Endothelial cell of umbilical vein (primary cell): ENCODE results near the gene SLC39A8. TPM values are rescaled to one million over a fixed set of nuclear protein-coding genes. Genes with fewer than 3 reads are reported as not detected.
"Not testable (repeated sequence)": the region's sequence is repeated elsewhere in the genome, so short reads cannot be mapped to it uniquely, and the experiment has no call there.

Source experiments
- BruUV-seq: library from RNA; stranded (reverse); fragments of 400-500 nt; replicated peaks from 2 replicates; lab custom pipeline; 2021; lab: Mats Ljungman, UMichigan
- CTCF ChIA-PET: fragments of 300-600, 350-600 bp; sonication (Branson Sonifier 250); formaldehyde crosslinking; loops from one replicate; lab custom pipeline; 2021; ENCODE audit warnings: antibody characterized with exemption, inconsistent platforms; lab: Charles Lee
- POLR2A ChIA-PET: fragments of 300-600, 350-600 bp; sonication (Branson Sonifier 250); formaldehyde crosslinking; loops from one replicate; lab custom pipeline; 2021; ENCODE audit warnings: antibody characterized with exemption, inconsistent platforms; lab: Charles Lee
- DNase-seq: peaks from one replicate; pipeline ENCODE4 v3.0.0-alpha.2; 2011; ENCODE audit warnings: low read depth, low spot score
- FAIRE-seq: peaks from 2 replicates; lab custom pipeline; 2011; peaks lifted over from hg19 to GRCh38; lab: Jason Lieb, UNC
- H2AFZ ChIP-seq: 2 replicates; pipeline ENCODE4 v1.6.0; 2012; ENCODE audit warnings: low read depth, low read length, control low read depth, inconsistent platforms
- H3K27ac ChIP-seq: 2 replicates; pipeline ENCODE4 v1.5.1; 2011; ENCODE audit warnings: low read depth, mild to moderate bottlenecking, control low read depth, low read length, moderate library complexity; ENCODE audit not compliant: insufficient read depth
- H3K27me3 ChIP-seq, 2 experiments: 2 replicates each; pipeline versions ENCODE4 v1.6.0 to v1.6.1; 2011; ENCODE audit warnings: low read length in 2 of 2, mixed read lengths in 1 of 2; ENCODE audit not compliant: control insufficient read depth in 2 of 2, insufficient read depth in 2 of 2
- H3K36me3 ChIP-seq, 2 experiments: 2 replicates in 1 of 2; 3 replicates in 1 of 2; pipeline ENCODE4 v1.5.1; 2011; ENCODE audit warnings: low read length in 2 of 2, mild to moderate bottlenecking in 1 of 2, moderate library complexity in 1 of 2; ENCODE audit not compliant: control insufficient read depth in 2 of 2, insufficient read depth in 2 of 2; ENCODE audit errors: extremely low read depth in 1 of 2
- H3K4me1 ChIP-seq: 3 replicates; pipeline ENCODE4 v1.5.1; 2011; ENCODE audit warnings: mild to moderate bottlenecking, low read length; ENCODE audit not compliant: control insufficient read depth, insufficient read depth; ENCODE audit errors: extremely low read depth
- H3K4me2 ChIP-seq: 2 replicates; pipeline ENCODE4 v1.6.1; 2011; ENCODE audit warnings: low read length, control low read depth, mixed read lengths; ENCODE audit not compliant: insufficient read depth
- H3K4me3 ChIP-seq, 3 experiments: fragments of 200-600 bp in 1 of 3; sonication (generic), shearing (Covaris generic) in 1 of 3; replicated peaks in 1 of 3; 2 replicates each; pipeline ENCODE4 v1.5.1; 2011 to 2016; ENCODE audit warnings: control low read depth in 3 of 3, low read length in 3 of 3, mild to moderate bottlenecking in 2 of 3, inconsistent platforms in 1 of 3, low read depth in 1 of 3, moderate library complexity in 1 of 3; ENCODE audit not compliant: insufficient read depth in 1 of 3
- H3K79me2 ChIP-seq: 2 replicates; pipeline ENCODE4 v1.6.0; 2012; ENCODE audit warnings: low read length, inconsistent platforms; ENCODE audit not compliant: control insufficient read depth, insufficient read depth
- H3K9ac ChIP-seq: replicated peaks from 2 replicates; pipeline ENCODE3; 2011; ENCODE audit warnings: low read length, control low read depth; ENCODE audit not compliant: insufficient read depth; ENCODE audit errors: extremely low read depth
- H3K9me1 ChIP-seq: replicated peaks from 3 replicates; pipeline ENCODE4 v1.6.0; 2011; ENCODE audit warnings: mild to moderate bottlenecking, low read length; ENCODE audit not compliant: control insufficient read depth, insufficient read depth; ENCODE audit errors: extremely low read depth
- H3K9me3 ChIP-seq: replicated peaks from 2 replicates; pipeline ENCODE4 v1.5.1; 2012; ENCODE audit warnings: low read length, inconsistent platforms; ENCODE audit not compliant: control insufficient read depth, insufficient read depth
- H4K20me1 ChIP-seq: replicated peaks from 2 replicates; pipeline ENCODE3; 2011; ENCODE audit warnings: mild to moderate bottlenecking, low read length; ENCODE audit not compliant: control insufficient read depth, insufficient read depth; ENCODE audit errors: extremely low read depth
- EZH2 ChIP-seq: IDR thresholded peaks from 2 replicates; pipeline ENCODE4 v1.6.1; 2012; ENCODE audit warnings: borderline replicate concordance, low read depth, mild to moderate bottlenecking, moderate library complexity, low read length, inconsistent platforms; ENCODE audit not compliant: severe bottlenecking
- FOS ChIP-seq: IDR thresholded peaks from 2 replicates; pipeline ENCODE4 v1.6.1; 2011; ENCODE audit warnings: mild to moderate bottlenecking, low read length, moderate library complexity, borderline replicate concordance; ENCODE audit not compliant: insufficient read depth
- GATA2 ChIP-seq: IDR thresholded peaks from 2 replicates; pipeline ENCODE4 v1.7.0; 2011; ENCODE audit warnings: low read depth, mild to moderate bottlenecking, moderate library complexity, mixed read lengths, low read length; ENCODE audit not compliant: insufficient read length, insufficient read depth
- JUN ChIP-seq: IDR thresholded peaks from 2 replicates; pipeline ENCODE4 v1.6.1; 2011; ENCODE audit warnings: borderline replicate concordance, low read depth; ENCODE audit not compliant: insufficient read length, insufficient read depth
- MYC ChIP-seq: IDR thresholded peaks from one replicate; pipeline ENCODE4 v1.6.1; 2011; ENCODE audit warnings: mild to moderate bottlenecking, low read depth, low read length
- POLR2A ChIP-seq: IDR thresholded peaks from 2 replicates; pipeline ENCODE4 v1.6.1; 2012; ENCODE audit warnings: low read depth, mild to moderate bottlenecking, control low read depth, low read length
- POLR2AphosphoS5 ChIP-seq: IDR thresholded peaks from 2 replicates; pipeline ENCODE4 v1.6.1; 2012; ENCODE audit warnings: low read depth, mild to moderate bottlenecking, control low read depth, low read length, moderate library complexity; ENCODE audit not compliant: insufficient read depth
- dilution Hi-C: fragments of 300-500 bp; cut with MboI; formaldehyde crosslinking; loops from one replicate; pipeline ENCODE4 v1.15.0; 2019; ENCODE audit warnings: low sequenced_read_pairs; ENCODE audit not compliant: extremely low pct_ligation_motif_present
- intact Hi-C: fragments of 100-400 bp; cut with micrococcal nuclease; formaldehyde crosslinking; loops from one replicate; pipeline ENCODE4 v1.10.0; 2022
- polyA plus RNA-seq, 4 experiments: library from polyadenylated mRNA; depleted of rRNA in 3 of 4; stranded (reverse) in 3 of 4; unstranded in 1 of 4; fragments of >200 nt; gene quantifications; 2 replicates each; pipeline versions ENCODE4 v1.2.1 to v1.2.3, GENCODE V29; 2011 to 2012; ENCODE audit warnings: missing spikeins in 1 of 4
- total RNA-seq: library from RNA; stranded (reverse); gene quantifications from 2 replicates; pipeline ENCODE4 v1.2.3, GENCODE V29; 2021
- TF ChIP-seq, protein P1 (sequence below), 2 donors: IDR thresholded peaks; 1 replicate in 1 of 2; 2 replicates in 1 of 2; pipeline ENCODE4 v1.5.1; 2011; ENCODE audit warnings: low read length in 2 of 2, mild to moderate bottlenecking in 2 of 2, moderate library complexity in 2 of 2, control low read depth in 1 of 2, inconsistent platforms in 1 of 2, low read depth in 1 of 2; ENCODE audit not compliant: insufficient read depth in 1 of 2; ENCODE audit errors: extremely low read depth in 1 of 2
- TF ChIP-seq, protein P2 (sequence below): IDR thresholded peaks from 2 replicates; pipeline ENCODE4 v1.6.1; 2011; ENCODE audit not compliant: insufficient read depth, insufficient read length

Gene SLC39A8
- total and polyA plus RNA-seq, 2 donors (not counting 3 experiments of a cell fraction or from before 2014, with no cell fraction given) = 1.7 to 6.7 TPM

DNA sequence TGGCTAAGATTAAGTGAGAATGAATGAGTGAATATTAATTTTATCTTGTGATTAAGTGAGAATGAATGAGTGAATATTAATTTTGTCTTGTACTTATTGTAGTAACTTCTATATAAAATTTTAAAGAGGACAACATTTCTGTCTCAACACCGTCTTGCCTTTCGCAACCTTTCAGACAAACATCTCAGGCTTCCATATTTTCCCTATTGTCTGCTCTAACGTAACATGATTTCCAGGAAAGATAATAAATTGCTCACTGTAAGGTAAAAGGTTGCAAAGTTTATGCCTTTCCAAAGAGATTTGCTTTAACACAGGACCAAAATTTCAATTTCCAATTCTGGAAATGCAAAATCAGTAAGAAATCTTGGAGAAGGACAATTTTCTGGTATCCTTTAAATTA lies 41.7 kb upstream of the SLC39A8 start:
- no peak overlapping the region for H3K4me3 ChIP-seq
- H3K4me2 ChIP-seq = no peak overlapping the region
- no peak overlapping the region for H3K27ac ChIP-seq
- TF ChIP-seq MYC (no peak), POLR2A (no peak), POLR2AphosphoS5 (no peak), FOS (no peak), JUN (no peak), EZH2 (no peak), GATA2 (no peak)
- TF ChIP-seq, protein P1, sequence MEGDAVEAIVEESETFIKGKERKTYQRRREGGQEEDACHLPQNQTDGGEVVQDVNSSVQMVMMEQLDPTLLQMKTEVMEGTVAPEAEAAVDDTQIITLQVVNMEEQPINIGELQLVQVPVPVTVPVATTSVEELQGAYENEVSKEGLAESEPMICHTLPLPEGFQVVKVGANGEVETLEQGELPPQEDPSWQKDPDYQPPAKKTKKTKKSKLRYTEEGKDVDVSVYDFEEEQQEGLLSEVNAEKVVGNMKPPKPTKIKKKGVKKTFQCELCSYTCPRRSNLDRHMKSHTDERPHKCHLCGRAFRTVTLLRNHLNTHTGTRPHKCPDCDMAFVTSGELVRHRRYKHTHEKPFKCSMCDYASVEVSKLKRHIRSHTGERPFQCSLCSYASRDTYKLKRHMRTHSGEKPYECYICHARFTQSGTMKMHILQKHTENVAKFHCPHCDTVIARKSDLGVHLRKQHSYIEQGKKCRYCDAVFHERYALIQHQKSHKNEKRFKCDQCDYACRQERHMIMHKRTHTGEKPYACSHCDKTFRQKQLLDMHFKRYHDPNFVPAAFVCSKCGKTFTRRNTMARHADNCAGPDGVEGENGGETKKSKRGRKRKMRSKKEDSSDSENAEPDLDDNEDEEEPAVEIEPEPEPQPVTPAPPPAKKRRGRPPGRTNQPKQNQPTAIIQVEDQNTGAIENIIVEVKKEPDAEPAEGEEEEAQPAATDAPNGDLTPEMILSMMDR (IDR thresholded peaks at IDR 0.05; ENCODE audit: extremely low read depth in 1 of 2, insufficient read depth in 1 of 2, low read depth in 1 of 2, low read length in 2 of 2) = no peak
- TF ChIP-seq, protein P2, sequence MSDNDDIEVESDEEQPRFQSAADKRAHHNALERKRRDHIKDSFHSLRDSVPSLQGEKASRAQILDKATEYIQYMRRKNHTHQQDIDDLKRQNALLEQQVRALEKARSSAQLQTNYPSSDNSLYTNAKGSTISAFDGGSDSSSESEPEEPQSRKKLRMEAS = no peak
- H3K9me1 ChIP-seq = no peaks in the 10 kb centered on the region
- dilution Hi-C loops = no loop called here
- no peak for DNase-seq
- ChIA-PET POLR2A (no interaction called here), CTCF (no interaction called here)
- H3K4me1 ChIP-seq = no peaks in the 10 kb centered on the region
- no TSS peak for BruUV-seq
- no peak overlapping the region for H3K9ac ChIP-seq
- no peaks in the 10 kb centered on the region for H3K36me3 ChIP-seq
- H3K9me3 ChIP-seq = no peaks in the 10 kb centered on the region
- peaks cover 0 to 13% of the 10 kb centered on the region in 2 experiments for H3K27me3 ChIP-seq
- intact Hi-C loops = no loop called here
- no peak for FAIRE-seq
- H2AFZ ChIP-seq = no peak overlapping the region
- no peaks in the 10 kb centered on the region for H4K20me1 ChIP-seq
- no peaks in the 10 kb centered on the region for H3K79me2 ChIP-seq

DNA sequence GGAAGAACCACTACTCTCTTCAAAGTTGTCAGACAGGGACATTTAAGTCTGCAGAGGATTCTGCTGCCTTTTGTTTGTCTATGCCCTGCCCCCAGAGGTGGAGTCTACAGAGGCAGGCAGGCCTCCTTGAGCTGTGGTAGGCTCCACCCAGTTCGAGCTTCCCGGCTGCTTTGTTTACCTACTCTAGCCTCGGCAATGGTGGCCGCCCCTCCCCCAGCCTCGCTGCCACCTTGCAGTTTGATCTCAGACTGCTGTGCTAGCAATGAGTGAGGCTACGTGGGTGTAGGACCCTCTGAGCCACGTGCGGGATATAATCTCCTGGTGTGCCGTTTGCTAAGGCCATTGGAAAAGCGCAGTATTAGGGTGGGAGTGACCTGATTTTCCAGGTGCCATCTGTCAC lies 35.0 kb upstream of the SLC39A8 start:
- H4K20me1 ChIP-seq, H3K27me3 ChIP-seq, intact Hi-C loops, POLR2A ChIA-PET, dilution Hi-C loops, H3K4me3 ChIP-seq, DNase-seq, H3K9ac ChIP-seq, H3K9me1 ChIP-seq, H3K79me2 ChIP-seq, H2AFZ ChIP-seq, H3K4me1 ChIP-seq, FAIRE-seq, H3K4me2 ChIP-seq, CTCF ChIA-PET, H3K27ac ChIP-seq, H3K36me3 ChIP-seq, H3K9me3 ChIP-seq, BruUV-seq: not testable (repeated sequence)
